Mesothelial cell of epicardium (in vitro differentiated cells): ENCODE results near the gene STUB1. TPM values are rescaled to one million over a fixed set of nuclear protein-coding genes. Genes with fewer than 3 reads are reported as not detected.
A peak's percentile ranks its signal among the peaks of the same experiment; 100 is the strongest.

Experiments
- DNase-seq, 2 experiments: peaks; one replicate each; pipeline ENCODE4 v3.0.0; 2021; ENCODE audit warnings: low spot score in 2 of 2; ENCODE audit not compliant: unreplicated experiment in 2 of 2
- H3K27ac Mint-ChIP-seq: 2 replicates; pipeline ENCODE4 v1.8.0; 2021; ENCODE audit warnings: mixed read lengths
- H3K27me3 Mint-ChIP-seq: 2 replicates; pipeline ENCODE4 v1.8.0; 2021; ENCODE audit warnings: low read depth, mixed read lengths
- H3K36me3 Mint-ChIP-seq: 2 replicates; pipeline ENCODE4 v1.8.0; 2021; ENCODE audit warnings: mixed read lengths
- H3K4me1 Mint-ChIP-seq: 2 replicates; pipeline ENCODE4 v1.8.0; 2021; ENCODE audit warnings: mixed read lengths
- H3K4me3 Mint-ChIP-seq: 2 replicates; pipeline ENCODE4 v1.8.0; 2021; ENCODE audit warnings: mild to moderate bottlenecking, moderate library complexity, mixed read lengths
- H3K9me3 Mint-ChIP-seq: 2 replicates; pipeline ENCODE4 v1.8.0; 2021; ENCODE audit warnings: mixed read lengths
- CTCF ChIP-seq: fragments of 200-600 bp; sonication (generic); IDR thresholded peaks from one replicate; pipeline ENCODE4 v1.5.0; 2021; ENCODE audit warnings: antibody characterized with exemption; ENCODE audit not compliant: unreplicated experiment
- total RNA-seq: library from RNA; stranded (reverse); gene quantifications from 3 replicates; pipeline ENCODE4 v1.2.1, GENCODE V29; 2021

The STUB1 gene
- total RNA-seq, 1 donor from 2014 or later: 69.4 TPM

DNA sequence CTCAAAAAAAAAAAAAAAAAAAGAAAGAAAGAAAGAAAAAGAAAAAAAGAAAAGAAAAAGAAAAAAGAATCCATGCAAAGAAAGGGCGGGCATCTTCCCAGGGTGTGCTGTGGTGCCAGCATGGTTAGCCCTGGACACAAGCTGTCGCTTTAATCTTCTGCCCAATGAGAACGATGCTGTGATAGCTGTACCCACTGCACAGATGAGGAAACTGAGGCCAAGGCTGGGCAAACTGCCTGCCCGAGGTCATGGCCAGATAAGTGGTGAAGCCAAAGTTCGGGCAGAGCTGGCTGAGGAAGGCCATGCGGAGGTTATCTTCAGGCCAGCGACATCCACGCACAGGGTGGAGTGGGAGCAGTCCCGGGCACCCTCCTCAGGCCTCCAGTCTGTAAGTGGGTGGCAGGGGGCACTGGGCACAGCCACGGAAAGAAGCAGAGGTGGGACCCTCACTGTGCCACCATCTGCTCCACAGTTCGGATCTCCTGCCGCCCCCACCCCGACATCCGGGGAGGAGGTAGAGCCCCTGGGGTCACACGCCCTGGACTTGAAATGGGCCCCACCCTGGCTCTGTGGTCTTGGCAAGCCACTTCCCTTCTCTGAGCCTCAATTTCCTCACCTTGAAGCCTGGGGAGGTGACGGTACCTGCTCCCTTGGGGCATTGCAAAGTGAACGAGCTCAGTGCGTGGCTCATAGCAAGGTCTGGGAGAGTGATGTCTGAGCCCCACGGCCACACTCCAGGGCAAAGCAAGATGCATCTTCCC lies 18.9 kb downstream of the STUB1 start:
- DNase-seq: no peak
- Mint-ChIP-seq H3K36me3 (no peaks in the 10 kb centered on the region), H3K4me1 (peaks cover 5% of the 10 kb centered on the region), H3K27ac (no peak overlapping the region), H3K4me3 (no peak overlapping the region), H3K9me3 (no peaks in the 10 kb centered on the region), H3K27me3 (peaks cover 93% of the 10 kb centered on the region)
- TF ChIP-seq CTCF: no peak

GRCh38 chr16:700684-701584 lies 20.7 kb downstream of the STUB1 start:
- peak; percentile 69 to 87 for DNase-seq

GRCh38 chr16:702341-702740 lies 22.1 kb downstream of the STUB1 start:
- Mint-ChIP-seq H3K36me3 (no peaks in the 10 kb centered on the region), H3K27ac (no peak overlapping the region), H3K9me3 (no peaks in the 10 kb centered on the region), H3K4me3 (no peak overlapping the region), H3K27me3 (peaks cover 85% of the 10 kb centered on the region), H3K4me1 (no peaks in the 10 kb centered on the region)
- DNase-seq: no peak
- TF ChIP-seq CTCF: no peak

More at GRCh38 chr16:700684-701584, 20.7 kb downstream of the STUB1 start:
- Mint-ChIP-seq H3K27ac (no peak overlapping the region), H3K4me1 (no peaks in the 10 kb centered on the region), H3K9me3 (no peaks in the 10 kb centered on the region), H3K4me3 (no peak overlapping the region), H3K27me3 (peaks cover 85% of the 10 kb centered on the region), H3K36me3 (no peaks in the 10 kb centered on the region)
- no peak for TF ChIP-seq CTCF

GRCh38 chr16:703406-703805 lies 23.2 kb downstream of the STUB1 start:
- no peak overlapping the region for H3K27ac Mint-ChIP-seq

DNA sequence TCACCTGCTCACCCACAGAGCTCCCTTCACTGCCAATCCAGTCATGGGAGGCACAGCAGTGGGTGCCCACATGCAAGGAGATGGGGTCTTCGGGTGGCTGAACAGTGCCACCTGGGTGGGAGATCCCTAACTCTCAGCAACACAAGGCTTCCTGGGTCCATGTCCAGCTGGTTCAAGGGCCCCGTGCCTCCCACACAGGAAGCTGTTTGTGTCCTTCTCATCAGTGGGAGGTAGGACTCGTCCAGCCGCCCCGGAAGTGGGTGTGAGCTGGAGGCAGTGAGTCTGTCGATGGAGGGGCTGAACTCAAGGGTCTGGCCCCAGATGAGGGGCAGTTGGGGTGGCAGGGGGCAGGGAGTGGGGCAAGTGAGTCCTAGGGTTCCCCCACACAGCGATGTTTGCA lies 23.8 kb downstream of the STUB1 start:
- Mint-ChIP-seq H3K4me1 (no peaks in the 10 kb centered on the region), H3K9me3 (no peaks in the 10 kb centered on the region), H3K27ac (no peak overlapping the region), H3K27me3 (peaks cover 83% of the 10 kb centered on the region), H3K4me3 (no peak overlapping the region), H3K36me3 (no peaks in the 10 kb centered on the region)
- TF ChIP-seq CTCF: no peak
- DNase-seq: no peak

More at GRCh38 chr16:703406-703805, 23.2 kb downstream of the STUB1 start:
- no peak for TF ChIP-seq CTCF
- H3K36me3 Mint-ChIP-seq: no peaks in the 10 kb centered on the region
- H3K4me1 Mint-ChIP-seq: no peaks in the 10 kb centered on the region
- no peak for DNase-seq
- H3K4me3 Mint-ChIP-seq: no peak overlapping the region
- peaks cover 83% of the 10 kb centered on the region for H3K27me3 Mint-ChIP-seq
- H3K9me3 Mint-ChIP-seq: no peaks in the 10 kb centered on the region
